T1000 (cell line): ENCODE data around the gene SSC5D.
A peak's percentile ranks its signal among the peaks of the same experiment; 100 is the strongest.
"Not testable (repeated sequence)": the region's sequence is repeated elsewhere in the genome, so short reads cannot be mapped to it uniquely, and the experiment has no call there.

Source experiments
- DNase-seq: peaks from one replicate; lab custom pipeline; 2025; ENCODE audit warnings: mixed read lengths; lab: John Stamatoyannopoulos, UW

SSC5D gene

DNA sequence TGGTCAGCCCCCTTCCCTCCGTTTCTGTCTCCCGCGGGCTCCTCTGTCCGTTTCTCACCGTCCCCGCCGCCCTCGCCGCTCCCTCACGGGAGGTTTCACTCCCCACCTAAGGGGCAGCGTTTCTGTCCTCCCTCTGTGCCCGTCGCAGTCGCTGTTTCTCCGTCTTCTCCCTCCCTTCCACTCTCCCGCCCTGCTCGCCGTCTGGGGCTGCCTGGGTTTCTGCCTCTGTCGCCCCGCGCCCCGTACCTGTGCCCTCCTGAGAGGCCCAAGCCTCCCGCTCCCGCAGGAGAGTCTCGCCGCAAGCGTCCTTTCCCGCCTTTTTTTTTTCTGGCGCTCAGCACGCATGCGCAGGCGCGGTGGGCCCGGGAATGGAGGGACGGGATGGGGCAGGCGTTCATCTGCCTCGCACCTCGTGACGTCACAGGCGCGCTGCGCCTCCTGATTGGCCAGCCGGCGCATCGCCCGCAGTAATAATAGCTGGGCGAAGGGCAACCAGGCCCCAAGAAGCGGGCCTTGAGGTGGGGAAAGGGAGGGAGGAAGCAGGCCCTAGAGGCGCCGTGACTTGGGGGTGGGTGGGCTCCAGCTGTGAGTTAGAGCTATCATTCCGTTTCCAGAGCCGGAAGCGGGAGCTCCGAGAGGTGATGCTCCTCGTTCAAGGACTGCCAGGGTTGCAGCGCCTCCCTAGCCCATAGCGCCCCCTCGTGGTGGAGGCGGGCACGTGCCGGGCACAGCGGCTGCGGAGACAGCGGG lies 15.4 kb downstream of the SSC5D start:
- peak; percentile 85 for DNase-seq

- no peak for DNase-seq
Observed at GRCh38 chr19:55504252-55504603, 16.0 kb downstream of the SSC5D start.

DNA sequence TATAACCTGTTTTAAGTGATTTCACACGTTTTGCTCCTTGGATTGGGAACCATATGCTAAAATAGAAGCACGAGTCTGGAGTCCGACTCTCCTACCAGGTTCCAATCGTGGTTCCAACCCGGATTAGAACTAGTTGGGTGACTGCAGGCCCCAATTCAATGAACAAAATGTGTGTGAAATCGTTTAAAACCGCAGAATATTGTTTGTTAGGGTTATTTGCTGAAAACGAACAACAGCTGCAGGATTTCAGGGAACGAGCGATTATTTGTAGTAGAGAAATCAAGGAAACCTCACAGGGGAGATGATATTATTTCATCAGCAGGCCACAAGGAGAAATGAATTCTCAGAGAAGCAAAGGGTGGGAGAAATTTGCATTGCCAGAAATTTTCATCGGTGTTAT lies 16.7 kb downstream of the SSC5D start:
- DNase-seq, result no peak

- DNase-seq, result no peak
Observed at GRCh38 chr19:55508120-55508519, 19.9 kb downstream of the SSC5D start.

GRCh38 chr19:55516878-55517620 lies 28.8 kb downstream of the SSC5D start:
- DNase-seq, result peak; percentile 86

GRCh38 chr19:55519451-55520311 lies 31.4 kb downstream of the SSC5D start:
- DNase-seq, result no peak

GRCh38 chr19:55520691-55521292 lies 32.6 kb downstream of the SSC5D start:
- no peak for DNase-seq

DNA sequence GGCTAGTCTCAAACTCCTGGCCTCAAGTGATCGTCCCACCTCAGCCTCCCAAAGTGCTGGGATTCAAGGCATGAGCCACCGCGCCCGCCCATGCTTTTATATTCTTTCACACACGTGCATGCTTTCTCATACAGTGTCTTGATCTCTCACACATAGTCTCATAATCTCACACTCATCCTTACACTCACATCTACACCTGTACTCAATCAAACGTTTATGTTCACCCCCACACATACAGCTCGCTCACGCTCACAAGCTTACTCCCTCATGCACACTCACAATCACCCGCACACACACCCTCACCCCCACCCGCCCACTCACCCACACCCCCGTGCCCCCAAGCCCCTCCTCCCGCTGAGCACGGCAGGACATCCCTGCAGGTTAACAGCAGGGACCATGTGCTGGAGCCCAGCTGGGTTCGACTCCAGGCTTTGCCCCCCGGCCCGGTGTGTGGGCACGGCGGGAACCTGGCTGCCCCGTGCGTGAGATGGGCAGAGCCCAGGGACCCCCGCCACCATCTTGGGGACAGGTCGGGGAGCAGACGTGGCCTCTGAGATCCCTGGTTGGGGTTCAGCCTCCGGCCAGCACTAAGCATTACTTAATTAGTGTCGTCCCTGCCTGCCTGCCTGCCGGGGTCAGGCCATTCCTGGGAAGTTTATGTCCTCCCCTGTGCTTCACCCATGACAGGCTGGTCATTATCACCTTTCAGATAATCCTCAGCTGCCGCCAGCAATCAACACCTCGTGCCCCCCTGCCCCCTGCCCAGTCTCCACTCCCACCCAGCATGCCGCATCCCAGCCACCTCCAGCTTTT lies 37.3 kb downstream of the SSC5D start:
- no peak for DNase-seq

DNA sequence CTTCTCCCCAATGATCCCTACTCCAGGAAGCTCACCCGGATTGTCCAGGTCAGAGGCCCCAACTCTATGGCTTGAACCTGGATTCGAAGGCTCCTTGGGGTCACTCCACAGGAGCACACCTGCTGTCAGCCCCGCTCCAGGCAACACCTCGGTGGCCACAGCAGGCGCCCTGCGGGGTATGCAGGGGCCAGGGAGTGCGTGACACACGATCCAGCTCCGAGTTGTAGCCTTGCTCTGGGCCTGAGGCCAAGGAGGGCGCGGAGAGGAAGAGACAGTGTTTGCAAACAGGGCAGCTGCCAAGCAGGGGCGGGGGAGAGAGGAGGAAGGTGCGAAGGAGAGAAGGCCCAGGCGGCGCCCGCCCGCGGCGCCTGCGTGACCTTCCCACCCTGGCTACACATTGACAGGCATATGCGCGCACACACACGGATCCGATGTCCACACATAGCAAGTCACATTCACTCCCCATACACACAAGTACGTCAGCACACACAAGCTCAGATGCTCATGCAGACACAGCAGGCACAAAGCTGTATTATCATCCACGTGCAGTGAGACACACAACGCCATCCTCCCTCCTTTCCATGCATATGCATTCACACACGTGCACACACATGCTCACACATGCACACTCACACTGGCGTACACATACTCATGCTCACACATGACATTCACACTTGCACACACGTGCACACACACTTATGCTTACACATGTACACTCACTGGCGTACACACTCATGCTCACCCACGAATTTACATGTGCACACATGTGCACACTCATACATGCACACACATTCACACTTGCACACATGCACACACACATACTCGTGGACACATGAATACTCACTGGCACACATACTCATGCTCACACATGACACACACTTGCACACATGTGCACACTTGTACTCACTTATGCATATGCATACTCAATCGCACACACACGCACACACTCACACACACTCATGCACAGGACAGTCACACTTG lies 38.3 kb downstream of the SSC5D start:
- DNase-seq, result peak; percentile 31

DNA sequence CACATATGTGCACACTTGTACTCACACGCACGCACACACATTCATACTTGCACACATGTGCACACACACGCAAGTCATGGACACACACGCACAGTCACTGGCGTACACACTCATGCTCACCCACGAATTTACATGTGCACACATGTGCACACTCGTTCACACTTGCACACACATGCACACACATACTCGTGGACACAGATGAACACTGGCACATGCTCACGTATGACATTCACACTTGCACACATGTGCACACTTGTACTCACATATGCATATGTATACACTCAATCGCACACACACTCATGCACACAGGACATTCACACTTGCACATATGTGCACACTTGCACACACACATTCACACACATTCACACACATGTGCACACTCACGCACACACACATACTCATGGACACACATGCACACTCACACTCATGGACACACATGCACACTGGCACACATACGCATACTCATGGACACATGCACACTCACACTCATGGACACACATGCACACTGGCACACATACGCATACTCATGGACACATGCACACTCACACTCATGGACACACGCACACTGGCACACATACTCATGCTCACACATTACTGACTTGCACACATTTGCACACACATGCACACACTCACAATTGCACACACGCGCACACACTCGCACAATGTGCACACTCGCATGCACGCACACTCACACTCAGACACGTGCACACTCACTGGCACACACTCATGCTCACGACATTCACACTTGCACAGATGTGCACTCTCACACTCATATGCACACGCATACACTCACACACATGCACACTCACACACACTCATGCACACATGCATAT lies 39.2 kb downstream of the SSC5D start:
- no peak for DNase-seq

- no peak for DNase-seq
Observed at GRCh38 chr19:55528030-55528803, 40.0 kb downstream of the SSC5D start.

GRCh38 chr19:55529636-55530234 lies 41.5 kb downstream of the SSC5D start:
- no peak for DNase-seq

- DNase-seq, result no peak
Observed at GRCh38 chr19:55530996-55531395, 42.8 kb downstream of the SSC5D start.

- DNase-seq, result not testable (repeated sequence)
Observed at GRCh38 chr19:55534280-55534679, 46.0 kb downstream of the SSC5D start.

DNA sequence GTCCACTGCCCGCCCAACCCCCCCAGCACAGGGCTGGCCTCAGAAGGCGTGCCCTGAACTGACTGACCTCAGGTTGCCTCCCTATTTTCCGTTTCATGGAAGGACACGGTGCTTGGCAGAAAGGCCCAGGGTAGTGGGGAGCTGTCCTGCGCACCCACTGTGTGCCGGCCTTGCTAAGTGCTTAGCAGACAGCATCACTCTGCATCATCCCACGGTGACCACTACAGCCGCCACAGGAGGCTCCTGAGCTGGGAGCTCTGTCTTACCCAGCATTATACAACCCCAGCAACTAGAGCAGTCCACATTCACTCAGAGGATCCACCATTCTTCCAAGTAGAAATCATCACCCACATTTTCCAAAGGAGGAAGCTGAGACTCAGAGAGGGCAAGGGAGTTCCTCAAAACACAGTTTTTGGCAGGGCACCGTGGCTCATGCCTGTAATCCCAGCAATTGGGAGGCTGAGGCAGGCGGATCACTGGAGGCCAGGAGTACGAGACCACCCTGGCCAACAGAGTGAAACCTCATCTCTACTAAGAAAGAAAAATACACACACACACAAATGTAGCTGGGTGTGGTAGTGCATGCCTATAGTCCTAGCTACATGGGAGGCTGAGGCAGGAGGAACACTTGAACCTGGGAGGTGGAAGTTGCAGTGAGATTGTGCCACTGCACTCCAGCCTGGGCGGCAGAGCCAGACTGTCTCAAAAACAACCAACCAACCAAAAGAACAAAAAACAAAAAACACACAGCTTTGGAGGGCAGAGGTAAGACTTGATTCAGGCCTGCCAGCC lies 47.1 kb downstream of the SSC5D start:
- DNase-seq, result no peak

GRCh38 chr19:55535965-55536350 lies 47.7 kb downstream of the SSC5D start:
- DNase-seq, result no peak

DNA sequence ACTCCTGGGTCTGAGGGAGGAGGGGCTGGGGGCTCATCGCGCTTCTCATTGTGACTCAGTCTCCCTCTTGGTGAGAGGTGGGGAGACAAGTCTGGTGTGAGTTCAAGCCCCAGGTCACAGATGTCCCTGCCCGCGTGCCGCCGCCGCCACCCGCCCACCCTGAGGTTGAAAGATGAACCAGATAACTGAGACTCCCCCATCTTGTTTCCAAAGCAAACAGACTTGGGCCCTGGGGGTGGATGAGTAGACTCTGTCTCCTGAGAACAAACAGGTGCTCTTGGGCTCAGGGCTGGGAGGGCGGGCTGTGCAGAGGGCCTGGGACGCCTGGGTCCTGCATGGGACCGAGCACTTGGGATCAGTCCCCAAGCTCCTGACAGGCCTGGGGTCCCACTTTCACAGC lies 48.1 kb downstream of the SSC5D start:
- DNase-seq, result no peak
